GM04503 (cell line): ENCODE data around the gene SCD.

ENCODE experiments used
- DNase-seq: peaks from one replicate; pipeline ENCODE4 v3.0.0-alpha.2; 2012; ENCODE audit warnings: low read depth

SCD gene

GRCh38 chr10:100340948-100341847, 5.8 kb upstream of the SCD start:
- DNase-seq = no peak

DNA sequence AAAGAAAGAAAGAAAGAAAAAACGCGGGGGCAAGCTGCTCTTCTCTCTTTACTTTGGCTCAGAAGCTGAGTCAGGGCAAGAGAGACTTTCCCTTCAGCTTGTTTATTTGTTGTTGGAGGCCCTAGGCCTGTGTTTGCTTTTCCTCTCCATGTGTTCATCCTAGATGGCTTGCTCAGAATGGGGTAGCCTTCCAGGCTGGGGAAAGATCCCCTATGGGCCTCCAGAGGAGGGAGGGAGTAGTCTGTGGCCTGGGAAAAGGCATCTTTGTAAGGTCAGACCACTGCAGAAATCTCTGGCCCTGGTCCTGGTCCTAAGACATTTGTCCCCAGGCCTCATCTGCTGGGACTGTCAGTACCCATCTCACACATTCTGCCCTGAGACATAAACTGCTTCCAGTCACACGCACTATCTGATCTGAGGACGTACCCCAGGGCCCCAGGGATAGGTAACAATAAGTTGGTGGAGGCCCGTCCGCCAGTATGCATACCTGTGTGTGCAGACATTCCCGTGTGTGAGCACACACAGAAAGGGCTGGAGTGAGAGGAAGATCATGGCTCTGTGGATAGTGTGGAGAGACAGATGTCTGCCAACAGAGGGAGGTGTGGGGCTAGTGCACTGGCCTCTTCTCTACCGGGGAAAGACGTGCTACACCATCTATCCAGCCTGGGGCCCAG, 4.9 kb upstream of the SCD start:
- DNase-seq = no peak

DNA sequence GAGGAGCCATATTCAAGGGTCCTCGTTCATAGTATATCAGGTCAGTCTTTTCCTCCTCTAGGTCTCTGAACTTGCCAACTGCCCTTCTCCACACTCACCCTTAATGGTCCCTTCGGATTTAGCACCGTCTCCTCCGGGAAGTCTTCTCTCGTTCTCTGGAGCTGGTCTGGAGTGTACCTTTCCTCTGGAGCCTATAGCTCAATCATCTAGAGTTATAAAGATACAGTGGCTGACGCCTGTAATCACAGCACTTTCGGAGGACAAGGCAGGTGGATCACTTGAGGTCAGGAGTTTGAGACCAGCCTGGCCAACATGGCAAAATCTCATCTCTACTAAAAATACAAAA, 4.4 kb upstream of the SCD start:
- no peak for DNase-seq

- DNase-seq = no peak
These were observed 2.7 kb upstream of the SCD start for GRCh38 chr10:100344241-100344788.

GRCh38 chr10:100345570-100346330, 1.3 kb upstream of the SCD start:
- no peak for DNase-seq

GRCh38 chr10:100346351-100346764, 675 bp upstream of the SCD start:
- no peak for DNase-seq

- DNase-seq = no peak
These were observed 649 bp downstream of the SCD start for GRCh38 chr10:100347568-100348195.

GRCh38 chr10:100348389-100348927, 1.4 kb downstream of the SCD start:
- DNase-seq = no peak

DNA sequence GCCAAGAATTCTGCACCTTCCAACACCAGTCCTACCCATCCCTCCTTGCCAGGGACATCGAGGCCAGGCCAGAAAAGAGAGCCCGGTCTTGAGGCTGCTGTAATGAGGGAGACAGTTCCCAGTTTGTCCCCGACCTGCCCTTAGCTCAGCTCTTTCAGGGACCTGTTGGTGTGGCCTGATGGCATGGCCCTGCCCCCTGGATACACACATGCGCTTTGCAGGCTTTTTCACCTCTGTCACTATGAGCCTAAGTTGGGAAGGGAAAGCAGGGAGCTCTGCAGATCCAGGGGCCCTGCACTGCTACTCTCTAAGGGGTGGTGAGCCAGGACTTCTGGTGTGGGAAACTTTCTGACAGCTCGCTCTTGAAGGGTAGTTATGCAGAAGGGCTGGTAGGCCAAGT, 2.1 kb downstream of the SCD start:
- DNase-seq = no peak

GRCh38 chr10:100349672-100350071, 2.6 kb downstream of the SCD start:
- DNase-seq = no peak

GRCh38 chr10:100350914-100351485, 4.0 kb downstream of the SCD start:
- DNase-seq = no peak

DNA sequence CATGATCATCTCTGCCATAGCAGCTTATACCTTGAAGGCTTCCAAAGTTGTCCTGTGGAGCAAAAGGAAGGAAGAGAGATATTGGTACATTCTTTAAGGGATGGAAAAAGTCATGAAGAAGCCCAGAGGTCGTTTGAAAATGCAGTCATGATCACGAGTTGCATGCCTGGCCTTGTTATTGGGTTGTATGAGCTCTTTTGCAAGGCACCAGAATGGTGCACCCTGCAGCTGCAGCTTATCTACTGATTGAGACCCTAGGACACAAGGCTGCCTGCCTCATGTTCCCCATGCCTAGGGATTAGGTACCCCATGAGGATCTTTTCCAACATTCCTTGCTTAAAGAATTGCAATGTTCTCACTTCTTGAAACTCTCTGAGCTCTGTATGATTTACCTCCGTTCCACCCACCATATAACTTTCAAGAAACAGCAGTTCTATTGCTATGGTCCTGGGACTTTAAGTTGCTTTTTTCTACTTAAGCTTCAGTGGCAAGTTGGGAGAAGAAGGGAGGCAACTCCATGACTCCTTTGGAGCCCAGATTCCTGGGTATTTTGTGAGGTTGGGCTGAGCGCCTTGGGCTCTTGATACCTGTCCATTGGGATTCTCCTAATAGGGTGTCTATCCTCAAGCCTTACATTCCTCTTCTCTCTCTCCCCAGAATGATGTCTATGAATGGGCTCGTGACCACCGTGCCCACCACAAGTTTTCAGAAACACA, 6.9 kb downstream of the SCD start:
- DNase-seq = no peak

DNA sequence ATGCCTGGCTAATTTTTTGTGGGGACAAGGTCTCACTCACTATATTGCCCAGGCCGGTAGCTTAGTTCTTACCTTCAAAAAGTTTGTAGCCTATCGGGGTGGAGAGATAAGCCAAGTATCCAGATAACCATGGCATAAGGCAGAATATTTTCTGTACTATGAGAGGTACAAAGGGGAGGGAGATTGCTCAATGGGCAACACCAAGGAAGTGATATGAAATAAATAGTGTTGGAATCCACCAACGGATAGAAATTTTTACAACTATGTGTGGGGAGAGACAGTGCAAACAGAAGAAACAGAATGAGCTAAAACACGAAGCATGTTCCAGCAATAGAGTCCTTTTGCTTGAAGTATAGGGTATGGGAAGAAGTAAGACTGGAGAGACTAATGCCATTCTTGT, 8.1 kb downstream of the SCD start:
- DNase-seq = no peak

DNA sequence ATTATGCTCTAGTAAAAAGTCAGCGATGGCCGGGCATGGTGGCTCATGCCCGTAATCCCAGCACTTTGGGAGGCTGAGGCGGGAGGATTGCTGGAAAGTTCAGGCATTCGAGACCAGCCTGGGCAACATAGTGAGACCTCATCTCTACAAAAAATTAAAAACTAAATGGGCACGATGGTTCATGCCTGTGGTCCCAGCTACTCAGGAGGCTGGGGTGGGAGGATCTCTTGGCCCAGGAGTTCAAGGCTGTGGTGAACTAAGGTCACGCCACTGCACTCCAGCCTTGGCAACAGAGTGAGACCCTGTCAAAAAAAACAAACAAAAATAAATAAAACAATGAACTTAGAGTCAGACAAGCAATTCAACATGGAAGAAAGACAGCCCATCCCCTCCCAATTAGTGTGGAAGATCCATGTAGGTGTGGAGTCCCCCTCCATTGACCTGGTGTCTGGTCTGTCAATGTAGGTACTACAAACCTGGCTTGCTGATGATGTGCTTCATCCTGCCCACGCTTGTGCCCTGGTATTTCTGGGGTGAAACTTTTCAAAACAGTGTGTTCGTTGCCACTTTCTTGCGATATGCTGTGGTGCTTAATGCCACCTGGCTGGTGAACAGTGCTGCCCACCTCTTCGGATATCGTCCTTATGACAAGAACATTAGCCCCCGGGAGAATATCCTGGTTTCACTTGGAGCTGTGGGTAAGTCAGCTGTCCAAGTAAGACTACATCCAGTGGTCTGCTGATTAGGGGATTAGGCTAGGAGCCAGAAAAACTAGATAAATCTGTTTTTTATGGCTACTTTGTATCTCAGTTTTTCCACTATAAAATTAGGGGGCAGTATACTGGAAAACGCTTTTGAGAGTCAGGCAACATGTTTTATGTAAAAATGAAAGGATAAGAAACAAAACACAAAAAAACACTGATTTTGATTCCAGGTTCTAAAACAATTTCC, 9.3 kb downstream of the SCD start:
- DNase-seq = no peak

- DNase-seq = no peak
These were observed 10.2 kb downstream of the SCD start for GRCh38 chr10:100357059-100357858.

DNA sequence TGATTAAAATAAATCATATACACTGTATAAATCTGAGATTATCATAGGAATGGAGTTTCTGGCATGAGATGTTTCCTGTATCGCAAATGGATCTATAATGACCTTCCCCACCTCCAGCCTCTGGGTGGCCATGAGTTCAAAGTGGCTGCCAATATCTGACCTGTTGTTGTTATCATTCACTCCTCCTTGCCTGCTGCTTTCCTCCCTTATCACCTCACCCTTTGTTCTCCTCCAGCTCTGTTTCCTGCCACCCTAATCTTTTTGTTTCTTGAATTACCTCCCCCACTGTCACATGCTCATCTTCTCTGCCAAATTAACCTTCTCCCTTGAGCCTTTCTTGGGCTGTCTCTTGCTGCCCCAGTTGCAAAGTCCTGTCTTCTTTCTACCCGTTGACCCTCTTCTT, 12.0 kb downstream of the SCD start:
- DNase-seq = no peak

- no peak for DNase-seq
These were observed 12.6 kb downstream of the SCD start for GRCh38 chr10:100359529-100360150.

GRCh38 chr10:100360234-100360633, 13.2 kb downstream of the SCD start:
- DNase-seq = no peak
